Measurements from ENCODE around the gene CA10.

DNA sequence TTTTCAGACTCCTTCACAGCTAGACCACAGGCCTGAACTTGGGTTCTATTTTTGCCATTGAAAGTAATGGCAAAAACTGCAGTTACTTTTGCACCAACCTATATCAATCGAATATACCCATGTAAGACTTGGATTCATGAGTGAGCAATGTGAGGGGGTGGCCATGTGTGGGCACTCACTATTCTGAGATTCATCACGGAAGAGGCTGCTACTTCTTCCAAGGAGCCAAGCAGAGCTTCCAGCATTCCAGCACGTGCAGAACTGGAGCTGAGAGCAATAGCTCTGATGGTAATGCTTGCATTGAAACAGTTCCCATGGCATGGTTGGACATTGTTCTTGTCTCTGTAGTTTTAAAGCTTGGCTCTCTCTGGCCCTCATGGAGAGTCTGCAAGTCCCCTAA, 327.6 kb downstream of the CA10 start:
- TF ChIP-seq ZFP30 (CRISPR knock-in tag; IDR thresholded peaks at IDR 0.05) (no peak), BACH2 (CRISPR knock-in tag; IDR thresholded peaks at IDR 0.05; ENCODE audit: borderline replicate concordance) (no peak), ZNF8 (CRISPR knock-in tag; IDR thresholded peaks at IDR 0.05) (no peak), RARB (CRISPR knock-in tag; IDR thresholded peaks at IDR 0.05) (no peak), ZNF565 (CRISPR knock-in tag; conservative IDR thresholded peaks at IDR 0.05; ENCODE audit: low read depth) (no peak), ISL1 (CRISPR knock-in tag; IDR thresholded peaks at IDR 0.05) (no peak), CSDC2 (CRISPR knock-in tag; IDR thresholded peaks at IDR 0.05) (no peak), PPARA (CRISPR knock-in tag; IDR thresholded peaks at IDR 0.05; ENCODE audit: borderline replicate concordance) (no peak), ESRRG (CRISPR knock-in tag; IDR thresholded peaks at IDR 0.05) (no peak), GLIS3 (CRISPR knock-in tag; IDR thresholded peaks at IDR 0.05) (no peak)
- TF ChIP-seq, protein P1, sequence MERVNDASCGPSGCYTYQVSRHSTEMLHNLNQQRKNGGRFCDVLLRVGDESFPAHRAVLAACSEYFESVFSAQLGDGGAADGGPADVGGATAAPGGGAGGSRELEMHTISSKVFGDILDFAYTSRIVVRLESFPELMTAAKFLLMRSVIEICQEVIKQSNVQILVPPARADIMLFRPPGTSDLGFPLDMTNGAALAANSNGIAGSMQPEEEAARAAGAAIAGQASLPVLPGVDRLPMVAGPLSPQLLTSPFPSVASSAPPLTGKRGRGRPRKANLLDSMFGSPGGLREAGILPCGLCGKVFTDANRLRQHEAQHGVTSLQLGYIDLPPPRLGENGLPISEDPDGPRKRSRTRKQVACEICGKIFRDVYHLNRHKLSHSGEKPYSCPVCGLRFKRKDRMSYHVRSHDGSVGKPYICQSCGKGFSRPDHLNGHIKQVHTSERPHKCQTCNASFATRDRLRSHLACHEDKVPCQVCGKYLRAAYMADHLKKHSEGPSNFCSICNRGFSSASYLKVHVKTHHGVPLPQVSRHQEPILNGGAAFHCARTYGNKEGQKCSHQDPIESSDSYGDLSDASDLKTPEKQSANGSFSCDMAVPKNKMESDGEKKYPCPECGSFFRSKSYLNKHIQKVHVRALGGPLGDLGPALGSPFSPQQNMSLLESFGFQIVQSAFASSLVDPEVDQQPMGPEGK (CRISPR knock-in tag; IDR thresholded peaks at IDR 0.05; ENCODE audit: borderline replicate concordance): no peak
- TF ChIP-seq, protein P2, sequence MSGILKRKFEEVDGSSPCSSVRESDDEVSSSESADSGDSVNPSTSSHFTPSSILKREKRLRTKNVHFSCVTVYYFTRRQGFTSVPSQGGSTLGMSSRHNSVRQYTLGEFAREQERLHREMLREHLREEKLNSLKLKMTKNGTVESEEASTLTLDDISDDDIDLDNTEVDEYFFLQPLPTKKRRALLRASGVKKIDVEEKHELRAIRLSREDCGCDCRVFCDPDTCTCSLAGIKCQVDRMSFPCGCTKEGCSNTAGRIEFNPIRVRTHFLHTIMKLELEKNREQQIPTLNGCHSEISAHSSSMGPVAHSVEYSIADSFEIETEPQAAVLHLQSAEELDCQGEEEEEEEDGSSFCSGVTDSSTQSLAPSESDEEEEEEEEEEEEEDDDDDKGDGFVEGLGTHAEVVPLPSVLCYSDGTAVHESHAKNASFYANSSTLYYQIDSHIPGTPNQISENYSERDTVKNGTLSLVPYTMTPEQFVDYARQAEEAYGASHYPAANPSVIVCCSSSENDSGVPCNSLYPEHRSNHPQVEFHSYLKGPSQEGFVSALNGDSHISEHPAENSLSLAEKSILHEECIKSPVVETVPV (CRISPR knock-in tag; IDR thresholded peaks at IDR 0.05): no peak
